ENCODE results near the gene NAT14.
"Not testable (repeated sequence)": the region's sequence is repeated elsewhere in the genome, so short reads cannot be mapped to it uniquely, and the experiment has no call there.

The NAT14 gene

DNA sequence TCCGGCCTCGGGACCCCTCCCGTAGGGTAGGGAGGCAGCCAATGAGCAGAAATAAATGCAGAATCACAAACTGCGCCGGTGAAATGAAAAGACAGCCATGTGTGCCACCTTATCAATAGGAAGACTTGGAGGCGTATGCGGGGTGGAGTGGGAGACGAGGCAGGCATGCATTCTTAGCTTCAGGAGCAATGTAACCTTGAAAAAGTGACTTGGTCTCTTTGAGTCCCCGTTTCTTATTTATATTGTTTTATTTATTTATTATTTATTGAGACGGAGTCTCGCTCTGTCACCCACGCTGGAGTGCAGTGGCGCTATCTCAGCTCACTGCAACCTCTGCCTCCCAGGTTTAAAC is 19.2 kb downstream of the NAT14 start:
- FAIRE-seq: no peak

GRCh38 chr19:55504981-55505380 is 20.0 kb downstream of the NAT14 start:
- no peak for FAIRE-seq

DNA sequence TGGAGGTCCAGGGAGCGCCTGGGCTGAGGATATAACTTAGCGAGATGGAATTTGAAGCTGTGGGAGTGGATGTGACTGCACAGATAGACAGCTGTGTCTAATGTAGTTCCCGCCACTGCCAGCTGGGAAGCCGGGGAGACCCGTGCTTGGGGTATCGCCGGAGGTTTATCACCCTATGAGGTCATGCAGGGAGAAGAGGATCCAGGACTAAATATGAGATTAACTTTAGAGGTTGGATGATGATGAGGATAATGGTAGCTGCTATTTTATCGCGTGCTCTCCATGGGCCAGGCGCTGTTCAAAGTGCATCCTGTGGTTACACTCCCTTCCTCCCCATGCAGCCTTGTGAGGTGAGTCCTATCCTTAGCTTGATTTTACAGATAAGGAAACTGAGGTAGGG is 23.1 kb downstream of the NAT14 start:
- no peak for FAIRE-seq

GRCh38 chr19:55516878-55517620 is 32.1 kb downstream of the NAT14 start:
- FAIRE-seq: peak; percentile 93

- no peak for FAIRE-seq
These were observed 34.7 kb downstream of the NAT14 start for GRCh38 chr19:55519451-55520311.

GRCh38 chr19:55520691-55521292 is 35.8 kb downstream of the NAT14 start:
- no peak for FAIRE-seq

GRCh38 chr19:55525289-55526101 is 40.5 kb downstream of the NAT14 start:
- no peak for FAIRE-seq

- no peak for FAIRE-seq
These were observed 41.5 kb downstream of the NAT14 start for GRCh38 chr19:55526216-55527196.

GRCh38 chr19:55527197-55528029 is 42.4 kb downstream of the NAT14 start:
- no peak for FAIRE-seq

GRCh38 chr19:55528030-55528803 is 43.2 kb downstream of the NAT14 start:
- FAIRE-seq: no peak

DNA sequence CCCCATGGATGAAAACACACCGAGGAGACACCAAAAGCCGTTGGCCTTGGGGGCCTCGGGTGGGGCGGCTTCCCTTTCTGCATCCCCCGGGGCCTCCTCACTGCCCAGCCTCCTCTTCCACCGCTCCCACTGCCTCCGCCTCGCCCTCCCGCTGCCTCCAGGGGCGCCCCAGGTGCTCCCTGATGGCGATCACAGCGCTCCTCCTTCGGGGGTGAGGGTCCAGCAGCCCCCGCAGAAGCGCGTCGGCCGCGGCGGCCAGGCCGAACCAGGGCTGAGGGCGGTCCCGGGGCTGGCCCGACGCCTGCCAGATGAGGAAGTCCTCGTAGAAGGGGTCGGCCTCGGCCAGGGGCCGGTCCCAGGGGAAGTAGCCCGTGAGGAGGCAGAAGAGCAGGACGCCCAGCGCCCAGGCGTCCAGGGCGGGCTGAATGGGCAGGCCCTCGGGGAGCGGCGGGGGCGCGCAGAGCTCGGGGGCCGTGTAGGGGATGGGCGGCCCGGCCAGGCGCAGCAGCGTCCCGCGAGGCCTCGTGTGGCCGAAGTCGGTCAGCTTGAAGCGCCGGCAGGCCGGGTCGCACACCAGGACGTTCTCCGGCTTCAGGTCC is 44.7 kb downstream of the NAT14 start:
- no peak for FAIRE-seq

DNA sequence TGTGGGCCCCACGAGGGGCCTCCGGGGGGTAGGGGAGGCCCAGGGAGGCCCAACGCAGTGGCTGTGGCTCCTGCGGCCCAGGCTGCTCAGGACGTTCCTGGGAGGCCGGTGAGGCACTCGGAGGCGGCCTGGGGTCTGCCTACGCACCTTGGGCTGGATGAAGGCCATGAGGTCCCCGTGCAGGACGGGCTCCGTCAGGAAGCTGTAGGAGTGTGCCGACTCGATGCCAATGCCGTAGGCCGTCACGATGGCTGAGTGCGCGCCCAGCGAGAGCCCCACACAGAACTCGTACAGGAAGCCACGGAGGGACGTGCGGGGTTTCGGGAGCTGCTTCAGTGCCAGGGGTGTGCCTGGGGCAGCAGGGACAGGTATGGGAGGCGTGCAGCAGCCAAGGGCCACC is 46.0 kb downstream of the NAT14 start:
- FAIRE-seq: no peak

DNA sequence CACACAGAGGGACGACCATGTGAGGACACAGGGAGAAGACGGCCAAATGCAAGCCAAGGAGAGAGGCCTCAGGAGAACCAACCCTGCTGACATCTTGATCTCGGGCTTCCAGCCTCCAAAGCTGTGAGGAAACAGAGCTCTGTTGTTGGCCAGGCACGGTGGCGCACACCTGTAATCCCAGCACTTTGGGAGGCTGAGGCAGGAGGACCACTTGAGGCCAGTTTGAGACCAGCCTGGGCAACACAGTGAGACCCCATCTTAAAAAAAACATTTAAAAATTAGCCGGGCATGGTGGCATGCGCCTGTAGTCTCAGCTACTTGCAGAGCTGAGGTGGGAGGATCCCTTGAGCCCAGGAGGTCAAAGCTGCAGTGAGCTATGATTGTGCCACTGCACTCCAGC is 49.3 kb downstream of the NAT14 start:
- not testable (repeated sequence) for FAIRE-seq

GRCh38 chr19:55535173-55535964 is 50.4 kb downstream of the NAT14 start:
- no peak for FAIRE-seq

DNA sequence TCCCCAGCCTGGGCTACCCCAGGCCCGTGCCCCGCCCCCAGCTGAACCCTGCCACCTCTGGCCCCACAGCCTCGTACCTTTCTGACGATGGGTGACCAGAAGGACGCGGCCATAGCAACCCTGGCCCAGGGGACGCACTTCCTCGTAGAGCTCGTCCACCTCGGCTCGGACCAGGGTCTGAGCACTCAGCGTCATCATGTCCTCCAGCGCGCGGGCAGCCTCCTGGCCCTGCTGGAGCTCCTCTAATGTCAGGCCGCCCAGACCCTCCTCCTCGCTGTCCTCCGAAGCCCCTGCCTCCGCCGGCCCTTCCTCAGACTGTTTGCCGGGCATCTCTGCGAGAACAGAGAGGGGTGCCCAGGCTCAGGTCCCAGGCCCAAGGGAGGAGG is 51.0 kb downstream of the NAT14 start:
- FAIRE-seq: no peak

- no peak for FAIRE-seq
These were observed 51.4 kb downstream of the NAT14 start for GRCh38 chr19:55536366-55536765.

Data from G401.6 (cell line).